ENCODE measurements around the gene WBP2.
"Not testable (repeated sequence)": the region's sequence is repeated elsewhere in the genome, so short reads cannot be mapped to it uniquely, and the experiment has no call there.

The WBP2 gene

DNA sequence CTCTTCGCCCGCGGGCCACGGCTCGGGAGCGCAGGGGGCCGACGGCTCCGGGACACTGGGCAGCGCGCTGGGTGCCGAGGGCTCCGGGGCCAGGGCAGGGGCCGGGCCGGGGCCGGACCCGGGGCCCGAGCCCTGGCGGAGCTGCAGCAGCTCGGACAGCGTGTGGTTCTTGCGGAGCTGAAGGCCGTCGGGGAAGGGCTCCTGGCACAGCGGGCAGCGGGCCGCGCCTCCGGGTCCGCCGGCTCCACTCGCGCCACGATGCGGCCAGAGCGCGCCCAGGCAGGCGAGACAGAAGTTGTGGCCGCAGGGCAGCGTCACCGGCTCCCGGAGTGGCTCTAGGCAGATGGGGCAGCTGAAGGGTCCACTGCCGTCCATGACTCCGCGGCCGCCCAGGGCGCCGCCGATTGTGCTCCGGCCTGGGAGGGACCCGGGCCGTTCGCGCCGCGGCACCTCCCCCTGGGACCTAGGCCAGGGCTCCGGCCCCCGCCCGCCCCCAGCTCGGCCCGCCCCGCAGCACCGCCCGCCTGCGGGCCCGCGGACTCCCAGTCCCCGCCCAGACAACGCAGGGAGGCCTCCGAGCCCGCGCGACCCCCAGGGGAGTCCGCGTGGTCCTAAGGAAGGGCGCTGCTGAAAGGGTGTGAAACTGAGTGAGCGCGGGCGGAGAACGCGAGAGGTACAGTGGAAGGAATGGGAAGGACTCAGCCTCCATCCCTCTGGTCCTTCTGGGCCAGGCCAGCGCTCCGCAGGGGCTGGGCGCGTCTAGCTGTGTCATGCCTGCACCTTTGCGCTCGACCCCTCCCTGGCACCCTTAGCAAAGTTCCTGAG lies 23.3 kb upstream of the WBP2 start, which contains the start of gene TRIM47:
TSS of gene TRIM47 (minus strand) at position 408 of the 825 bp plus-strand sequence. CDS start at position 375, 33 bp downstream.
- H2AFZ ChIP-seq (ENCODE audit: low read depth, low read length): peak within 1 kb of the TSS; percentile 68
- peak within 1 kb of the TSS; percentile 21 for H3K4me3 ChIP-seq (ENCODE audit: low read length)
- no peaks in the 10 kb centered on the region for H3K9me3 ChIP-seq (ENCODE audit: low read length)
- H3K36me3 ChIP-seq (ENCODE audit: insufficient read depth, low read length): no peaks in the 10 kb centered on the region
- peaks cover 56% of the 10 kb centered on the region for H3K27me3 ChIP-seq (ENCODE audit: insufficient read depth, low read length)
- peaks cover 4% of the 10 kb centered on the region for H3K4me1 ChIP-seq (ENCODE audit: insufficient read depth, low read length)

DNA sequence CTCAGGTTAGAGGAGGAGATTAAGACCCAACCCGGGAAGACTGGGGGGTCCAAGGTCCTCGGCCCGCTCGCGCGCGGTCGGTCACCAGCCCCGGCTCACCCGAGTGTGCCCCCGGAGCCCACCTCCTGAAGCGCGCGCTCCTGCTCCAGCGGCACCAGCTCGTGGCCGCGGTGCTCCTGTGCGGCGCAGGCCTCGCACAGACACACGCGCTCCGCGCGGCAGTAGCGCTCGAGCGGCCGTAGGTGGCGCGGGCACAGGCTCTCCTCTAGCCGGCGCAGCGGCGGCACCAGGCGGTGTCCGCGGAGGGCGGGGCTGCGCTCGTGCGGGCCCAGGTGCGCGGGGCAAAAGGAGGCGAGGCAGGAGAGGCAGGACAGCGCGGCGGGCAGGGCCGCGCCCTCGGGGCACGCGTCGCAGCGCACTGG lies 22.6 kb upstream of the WBP2 start:
- Histone ChIP-seq H3K9me3 (ENCODE audit: low read length) (no peaks in the 10 kb centered on the region), H3K27me3 (ENCODE audit: insufficient read depth, low read length) (peaks cover 56% of the 10 kb centered on the region), H3K4me1 (ENCODE audit: insufficient read depth, low read length) (peaks cover 9% of the 10 kb centered on the region), H2AFZ (ENCODE audit: low read depth, low read length) (peak overlapping the region; percentile 68), H3K36me3 (ENCODE audit: insufficient read depth, low read length) (no peaks in the 10 kb centered on the region), H3K4me3 (ENCODE audit: low read length) (peak overlapping the region; percentile 21)

DNA sequence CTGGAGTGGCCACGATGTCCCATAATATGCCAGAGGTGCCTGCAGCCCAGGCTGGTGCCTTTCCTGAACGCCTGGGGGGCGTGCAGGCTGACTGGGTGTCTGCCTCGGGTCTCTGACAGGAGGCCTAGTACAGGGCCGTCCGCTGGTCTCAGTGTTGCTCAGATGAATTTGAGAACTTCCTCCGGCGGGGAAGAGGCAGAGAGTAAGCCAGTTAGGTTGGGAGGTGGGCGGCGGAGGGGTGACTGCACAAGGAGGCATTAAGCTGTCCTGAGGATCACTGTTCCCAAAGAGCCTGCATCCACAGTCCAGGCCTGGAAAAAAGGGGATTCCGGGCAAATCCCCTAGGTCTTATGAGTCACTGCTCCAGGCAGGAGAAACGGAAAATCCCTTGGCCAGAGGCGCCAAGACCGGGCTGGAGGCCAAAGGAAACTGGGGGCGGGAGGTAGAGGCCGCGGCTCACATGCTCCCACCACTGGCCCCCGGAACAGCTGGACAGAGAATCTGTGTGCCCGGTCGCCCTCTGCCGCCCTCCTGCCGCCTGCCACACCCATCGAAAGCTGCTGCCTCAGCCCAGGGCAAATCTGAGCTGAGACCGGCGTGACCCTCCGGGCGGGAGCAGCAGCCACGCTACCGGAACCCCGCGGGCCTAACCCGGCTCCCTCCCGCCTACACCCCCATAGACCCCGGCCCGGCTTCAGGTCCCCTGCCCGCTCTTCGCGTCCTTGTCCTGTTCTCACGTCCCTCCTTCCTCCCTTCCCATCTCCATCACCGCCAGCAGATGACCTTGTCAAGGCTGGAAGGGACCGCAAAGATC lies 22.0 kb upstream of the WBP2 start:
- no peaks in the 10 kb centered on the region for H3K9me3 ChIP-seq (ENCODE audit: low read length)
- no peaks in the 10 kb centered on the region for H3K36me3 ChIP-seq (ENCODE audit: insufficient read depth, low read length)
- H3K4me3 ChIP-seq (ENCODE audit: low read length): peak overlapping the region; percentile 21

DNA sequence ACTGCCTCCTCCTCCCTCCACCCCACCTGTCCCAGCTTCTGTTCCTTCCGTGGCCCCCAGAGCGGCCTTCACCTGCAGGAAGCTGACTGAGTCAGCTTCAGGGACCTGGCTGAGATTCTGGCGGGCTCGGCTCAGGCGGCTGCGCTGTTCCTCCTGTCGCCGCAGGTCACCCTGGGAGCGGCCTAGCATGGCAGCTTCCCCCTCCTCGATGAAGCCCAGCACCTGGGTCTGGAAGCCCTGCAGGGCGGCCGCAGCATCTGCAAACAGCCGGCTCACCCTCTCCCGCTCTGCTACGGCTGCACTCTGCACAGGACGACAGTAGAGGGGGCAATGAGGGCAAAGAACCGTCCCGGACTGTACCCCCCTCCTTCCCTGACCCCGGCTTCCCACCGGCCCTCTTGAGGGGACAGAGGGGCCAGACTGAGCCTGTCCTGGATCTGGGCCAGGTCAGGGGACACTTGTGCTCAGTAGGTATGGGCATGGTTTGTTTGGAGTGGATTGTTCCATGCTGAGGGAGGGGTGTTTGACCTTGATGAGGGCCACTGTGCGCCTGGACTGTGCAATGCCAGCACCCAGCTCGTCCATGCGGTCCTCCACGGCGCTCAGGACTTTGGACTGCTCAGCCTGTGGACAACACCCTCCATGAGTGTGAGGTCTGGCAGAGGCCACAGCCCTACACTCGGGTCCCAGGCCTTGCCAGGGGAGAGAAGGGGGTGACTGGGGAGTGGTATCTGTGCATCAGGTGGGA lies 21.2 kb upstream of the WBP2 start:
- Histone ChIP-seq H2AFZ (ENCODE audit: low read depth, low read length) (no peak overlapping the region), H3K27me3 (ENCODE audit: insufficient read depth, low read length) (peaks cover 56% of the 10 kb centered on the region), H3K36me3 (ENCODE audit: insufficient read depth, low read length) (no peaks in the 10 kb centered on the region), H3K4me3 (ENCODE audit: low read length) (no peak overlapping the region), H3K4me1 (ENCODE audit: insufficient read depth, low read length) (peaks cover 15% of the 10 kb centered on the region), H3K9me3 (ENCODE audit: low read length) (no peaks in the 10 kb centered on the region)

More for the DNA sequence above, 22.0 kb upstream of the WBP2 start:
- Histone ChIP-seq H3K4me1 (ENCODE audit: insufficient read depth, low read length) (peaks cover 15% of the 10 kb centered on the region), H3K27me3 (ENCODE audit: insufficient read depth, low read length) (peaks cover 56% of the 10 kb centered on the region), H2AFZ (ENCODE audit: low read depth, low read length) (peak overlapping the region; percentile 68)

DNA sequence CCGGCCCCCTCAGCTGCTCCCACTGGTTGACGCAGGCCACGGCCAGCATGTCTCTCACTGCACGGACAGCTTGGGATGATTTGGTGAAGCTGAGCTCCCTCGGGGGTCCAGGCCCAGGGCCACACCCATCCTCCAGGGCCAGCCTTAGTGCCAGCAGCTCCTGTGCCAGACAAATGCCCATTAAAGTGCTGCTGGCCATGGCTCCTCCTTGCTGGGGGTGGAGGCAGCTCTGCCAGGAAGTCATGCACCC lies 20.7 kb upstream of the WBP2 start:
- Histone ChIP-seq H2AFZ (ENCODE audit: low read depth, low read length) (no peak overlapping the region), H3K4me3 (ENCODE audit: low read length) (no peak overlapping the region), H3K4me1 (ENCODE audit: insufficient read depth, low read length) (peaks cover 15% of the 10 kb centered on the region), H3K9me3 (ENCODE audit: low read length) (no peaks in the 10 kb centered on the region), H3K36me3 (ENCODE audit: insufficient read depth, low read length) (no peaks in the 10 kb centered on the region), H3K27me3 (ENCODE audit: insufficient read depth, low read length) (peaks cover 56% of the 10 kb centered on the region)

DNA sequence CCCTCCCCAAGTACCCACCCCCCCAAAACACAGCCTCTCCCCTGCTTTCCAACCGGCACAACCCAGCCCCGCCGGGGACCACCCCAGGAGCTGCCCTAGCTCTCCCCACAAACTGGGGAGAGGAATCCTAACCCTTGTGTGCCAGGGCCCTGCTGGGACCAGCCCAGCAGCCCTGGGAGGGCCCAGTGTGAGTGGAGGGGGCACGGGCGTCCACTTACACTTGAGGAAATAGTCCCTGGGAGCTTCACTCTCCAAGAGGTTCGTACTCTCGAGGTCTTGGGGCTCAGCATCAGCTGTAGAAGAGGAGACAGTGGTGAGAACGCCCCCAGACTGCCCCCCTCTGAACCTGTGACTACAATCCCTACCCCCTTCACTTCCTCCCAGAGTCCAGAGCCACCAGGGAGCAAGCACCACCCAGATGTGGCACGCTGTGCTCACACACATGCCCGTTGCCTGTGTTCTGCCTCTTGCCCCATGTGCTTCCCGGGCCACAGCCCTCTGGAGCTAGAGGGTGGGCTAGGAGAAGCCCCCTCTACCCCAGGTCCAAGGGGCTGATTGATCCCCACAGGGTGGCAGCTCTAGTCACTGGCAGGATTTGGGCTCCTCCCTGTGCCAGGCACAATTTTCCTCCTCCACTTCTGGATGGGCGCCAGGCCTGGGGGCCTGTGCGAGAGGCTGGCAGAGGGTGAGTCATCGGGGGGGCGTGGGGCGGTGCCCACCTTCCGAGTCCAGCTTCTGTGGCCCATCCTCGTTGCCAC lies 20.2 kb upstream of the WBP2 start:
- H3K27me3 ChIP-seq (ENCODE audit: insufficient read depth, low read length): peaks cover 51% of the 10 kb centered on the region
- H2AFZ ChIP-seq (ENCODE audit: low read depth, low read length): no peak overlapping the region
- H3K4me3 ChIP-seq (ENCODE audit: low read length): no peak overlapping the region
- H3K9me3 ChIP-seq (ENCODE audit: low read length): no peaks in the 10 kb centered on the region
- peaks cover 15% of the 10 kb centered on the region for H3K4me1 ChIP-seq (ENCODE audit: insufficient read depth, low read length)
- H3K36me3 ChIP-seq (ENCODE audit: insufficient read depth, low read length): no peaks in the 10 kb centered on the region

DNA sequence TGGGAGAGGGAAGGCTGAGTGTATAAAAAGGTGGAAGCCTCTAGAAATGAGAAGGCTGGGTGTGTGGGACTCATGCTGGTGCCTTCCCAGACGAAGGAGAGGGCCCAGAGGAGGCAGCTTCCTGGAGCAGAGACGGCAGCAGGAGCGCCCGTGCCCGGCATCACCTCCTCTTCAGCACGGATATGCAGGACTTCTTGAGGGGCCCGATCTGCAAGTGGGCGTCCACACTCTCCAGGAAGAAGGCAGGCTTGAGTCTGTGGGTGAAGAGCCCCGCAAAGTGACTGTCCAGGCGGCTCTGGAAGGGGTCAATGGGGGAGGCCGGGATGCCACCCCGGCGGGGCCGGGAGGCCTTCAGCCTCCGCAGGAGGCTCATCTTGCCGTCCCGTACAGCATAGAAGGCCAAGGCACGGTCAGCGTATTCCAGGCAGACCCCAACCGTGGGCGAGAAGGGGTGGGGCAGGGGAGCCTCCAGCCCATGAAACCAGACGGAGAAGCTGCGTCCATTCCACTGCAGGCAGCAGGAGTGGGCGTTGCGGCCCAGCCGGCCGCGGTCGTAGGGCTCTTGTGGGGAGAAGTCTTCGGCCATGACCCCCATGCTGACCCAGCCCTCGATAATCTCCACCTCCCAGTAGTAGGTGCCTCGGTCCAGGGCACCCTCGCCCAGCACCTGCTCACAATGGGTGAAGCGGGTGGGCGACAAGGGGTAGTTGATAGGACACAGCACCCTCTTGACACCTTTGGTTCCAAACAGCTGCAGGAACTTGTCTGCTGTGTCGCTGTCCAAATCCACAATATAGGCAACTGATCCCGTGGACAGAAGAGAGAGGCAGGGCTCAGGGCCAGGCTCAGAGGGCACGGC lies 19.4 kb upstream of the WBP2 start:
- Histone ChIP-seq H3K9me3 (ENCODE audit: low read length) (no peaks in the 10 kb centered on the region), H3K4me1 (ENCODE audit: insufficient read depth, low read length) (peaks cover 18% of the 10 kb centered on the region), H3K27me3 (ENCODE audit: insufficient read depth, low read length) (peaks cover 47% of the 10 kb centered on the region), H3K36me3 (ENCODE audit: insufficient read depth, low read length) (no peaks in the 10 kb centered on the region), H3K4me3 (ENCODE audit: low read length) (no peak overlapping the region), H2AFZ (ENCODE audit: low read depth, low read length) (no peak overlapping the region)

DNA sequence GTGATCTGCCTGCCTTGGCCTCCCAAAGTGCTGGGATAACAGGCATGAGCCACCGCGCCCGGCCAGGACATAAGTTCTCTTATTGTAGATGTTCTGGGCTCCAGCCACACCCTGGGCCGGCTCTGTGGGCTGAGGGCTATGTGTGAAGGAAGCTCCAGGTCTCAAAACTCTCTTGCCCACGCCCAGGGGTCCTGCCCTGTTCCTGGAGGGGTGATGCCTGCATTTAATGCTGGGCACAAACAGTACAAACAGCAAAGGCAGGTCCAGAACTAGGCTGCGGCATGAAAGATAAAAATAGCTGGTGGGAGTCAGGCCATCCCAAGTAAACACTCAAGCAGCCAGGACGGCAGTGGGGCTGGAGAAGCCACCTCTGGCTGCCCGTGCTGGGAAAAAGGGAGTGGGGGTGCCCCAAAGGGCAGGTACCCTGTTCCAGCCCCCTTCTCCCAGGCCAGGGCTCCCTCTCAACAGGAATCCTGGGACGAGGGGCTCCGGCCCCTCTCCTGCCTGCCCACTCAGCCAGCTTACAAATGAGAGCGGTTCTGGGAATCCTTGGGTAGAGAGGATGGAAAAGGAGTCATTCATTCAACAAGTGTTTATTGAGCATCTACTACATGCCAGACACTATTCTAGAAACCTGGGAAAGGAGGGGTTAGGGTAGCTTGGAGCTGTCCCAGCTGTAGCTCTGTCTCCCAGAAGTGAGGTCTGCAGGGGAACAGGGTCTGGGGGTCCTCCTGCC lies 18.6 kb upstream of the WBP2 start:
- Histone ChIP-seq H3K4me1 (ENCODE audit: insufficient read depth, low read length) (peaks cover 20% of the 10 kb centered on the region), H2AFZ (ENCODE audit: low read depth, low read length) (no peak overlapping the region), H3K4me3 (ENCODE audit: low read length) (no peak overlapping the region), H3K27me3 (ENCODE audit: insufficient read depth, low read length) (peaks cover 39% of the 10 kb centered on the region), H3K9me3 (ENCODE audit: low read length) (no peaks in the 10 kb centered on the region), H3K36me3 (ENCODE audit: insufficient read depth, low read length) (no peaks in the 10 kb centered on the region)

DNA sequence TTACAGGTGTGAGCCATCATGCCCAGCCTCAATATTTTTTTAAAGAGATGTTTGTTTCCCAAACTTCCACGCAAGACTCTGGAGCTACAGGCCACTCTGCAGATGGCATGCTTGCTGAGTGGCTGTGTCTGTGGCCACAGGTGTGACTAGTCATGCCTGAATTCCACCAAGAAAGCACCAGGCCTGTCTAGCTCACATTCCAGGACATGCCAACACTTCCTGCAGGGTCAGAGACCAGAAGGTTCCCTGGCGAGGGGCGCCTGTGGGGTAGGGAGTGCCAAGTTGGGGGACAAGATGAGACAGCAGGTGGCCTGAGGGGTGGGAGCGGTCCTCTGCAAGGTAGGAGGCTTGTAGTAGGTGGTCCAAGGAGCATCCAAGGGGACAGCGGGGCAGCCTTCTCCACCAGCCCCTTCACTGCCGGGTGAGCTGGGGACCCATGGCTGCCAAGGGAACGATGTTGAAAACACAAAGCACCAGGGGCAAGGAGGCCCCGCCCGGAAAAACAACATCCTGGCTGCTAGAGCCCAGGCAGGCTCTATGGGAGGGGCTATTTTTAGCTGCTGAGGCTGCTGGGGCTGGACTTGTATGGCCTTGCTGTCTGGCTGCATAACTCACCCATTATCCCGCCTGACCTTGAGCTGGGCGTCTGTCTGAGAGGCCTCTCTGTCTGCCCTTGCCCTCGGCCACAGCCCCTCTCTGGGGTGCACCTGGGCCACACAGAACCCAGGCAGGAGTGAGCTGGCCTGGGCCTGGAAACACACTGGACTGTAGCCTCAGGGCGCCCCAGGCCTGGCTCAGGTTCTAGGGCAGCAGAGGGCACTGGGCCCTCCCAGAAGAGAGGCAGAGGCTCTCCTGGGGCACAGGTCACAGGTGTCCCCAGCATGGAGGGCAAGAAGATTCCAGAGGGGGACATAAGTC lies 17.6 kb upstream of the WBP2 start:
- peaks cover 20% of the 10 kb centered on the region for H3K4me1 ChIP-seq (ENCODE audit: insufficient read depth, low read length)
- no peak overlapping the region for H2AFZ ChIP-seq (ENCODE audit: low read depth, low read length)
- peaks cover 30% of the 10 kb centered on the region for H3K27me3 ChIP-seq (ENCODE audit: insufficient read depth, low read length)

DNA sequence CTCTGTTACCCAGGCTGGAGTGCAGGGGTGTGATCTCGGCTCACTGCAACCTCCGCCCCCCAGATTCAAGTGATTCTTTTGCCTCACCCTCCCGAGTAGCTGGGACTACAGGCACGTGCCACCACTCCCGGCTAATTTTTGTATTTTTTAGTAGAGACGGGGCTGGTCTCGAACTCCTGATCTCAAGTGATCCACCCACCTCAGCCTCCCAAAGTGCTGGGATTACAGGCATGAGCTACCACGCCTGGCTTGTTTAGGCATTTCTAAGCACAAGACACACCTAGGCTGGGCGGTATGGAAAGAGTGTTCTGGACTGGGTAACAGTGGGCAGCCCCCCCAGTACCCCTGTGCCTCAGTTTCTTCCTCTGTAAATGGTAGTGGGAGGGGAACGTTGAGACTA lies 15.1 kb upstream of the WBP2 start:
- not testable (repeated sequence) for H3K9me3 ChIP-seq (ENCODE audit: low read length); H3K36me3 ChIP-seq (ENCODE audit: insufficient read depth, low read length); H3K4me3 ChIP-seq (ENCODE audit: low read length); H2AFZ ChIP-seq (ENCODE audit: low read depth, low read length); H3K27me3 ChIP-seq (ENCODE audit: insufficient read depth, low read length)
- H3K4me1 ChIP-seq (ENCODE audit: insufficient read depth, low read length): peaks cover 18% of the 10 kb centered on the region

More for the DNA sequence above, 17.6 kb upstream of the WBP2 start:
- H3K4me3 ChIP-seq (ENCODE audit: low read length): no peak overlapping the region
- no peaks in the 10 kb centered on the region for H3K9me3 ChIP-seq (ENCODE audit: low read length)
- H3K36me3 ChIP-seq (ENCODE audit: insufficient read depth, low read length): no peaks in the 10 kb centered on the region
